GM12892 (cell line): ENCODE measurements around the gene NCK2.

Experiments used
- POLR2A ChIP-seq: IDR thresholded peaks from 2 replicates; pipeline ENCODE4 v1.6.1; 2011; ENCODE audit warnings: low read depth, low read length, control low read depth
- POLR2AphosphoS5 ChIP-seq: IDR thresholded peaks from 2 replicates; pipeline ENCODE4 v1.6.1; 2011; ENCODE audit warnings: low read depth, low read length, control low read depth
- TAF1 ChIP-seq: IDR thresholded peaks from 2 replicates; pipeline ENCODE4 v1.6.1; 2011; ENCODE audit warnings: low read depth, mild to moderate bottlenecking, control low read depth, low read length, borderline replicate concordance

DNA sequence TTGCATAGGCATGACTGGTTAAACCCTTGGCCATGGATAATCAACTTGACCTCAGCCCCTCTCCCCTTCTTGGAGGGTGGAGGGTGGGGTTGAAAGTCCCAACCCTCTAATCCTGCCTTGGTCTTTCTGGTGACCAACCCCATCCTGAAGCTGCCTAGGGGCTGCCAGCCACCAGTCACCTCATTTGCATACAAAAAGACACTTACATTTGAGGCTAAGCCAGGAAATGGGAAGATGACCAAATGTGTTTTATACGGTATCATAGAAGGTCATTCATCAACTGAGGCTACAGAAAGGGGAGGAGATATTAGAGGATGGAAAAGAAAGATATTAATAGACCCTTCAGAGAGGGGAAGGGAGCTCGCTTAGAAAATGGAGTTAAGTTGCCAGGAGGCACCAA is 96.8 kb downstream of the NCK2 start:
- TF ChIP-seq POLR2A = no peak
- TF ChIP-seq POLR2AphosphoS5 = no peak
- TF ChIP-seq TAF1 = no peak
